PC-3 (cell line): ENCODE data around the gene ZFAND6. TPM values are rescaled to one million over a fixed set of nuclear protein-coding genes. Genes with fewer than 3 reads are reported as not detected.

Source experiments
- ATAC-seq: fragments of 200-7000 bp; cut with Tn5 transposase; 2 replicates; pipeline ENCODE4 v1.9.1; 2020; ENCODE audit warnings: mild to moderate bottlenecking, moderate library complexity
- BruUV-seq: library from RNA; stranded (reverse); fragments of 400-500 nt; replicated peaks from 2 replicates; lab custom pipeline; 2021; lab: Mats Ljungman, UMichigan
- CTCF ChIA-PET: fragments of 300-600 bp; sonication (Branson Sonifier 250); formaldehyde crosslinking; loops from one replicate; lab custom pipeline; 2022; ENCODE audit warnings: antibody characterized with exemption; lab: Charles Lee
- POLR2A ChIA-PET: fragments of 300-600 bp; sonication (Branson Sonifier 250); formaldehyde crosslinking; loops from one replicate; lab custom pipeline; 2022; ENCODE audit warnings: antibody characterized with exemption; ENCODE audit not compliant: unreplicated experiment; lab: Charles Lee
- DNase-seq: peaks from one replicate; pipeline ENCODE4 v3.0.0-alpha.2; 2015
- H2AFZ ChIP-seq: fragments of 300-600 bp; sonication (generic); 2 replicates; pipeline ENCODE4 v1.6.0; 2016; ENCODE audit warnings: antibody characterized with exemption, low read length
- H3F3A ChIP-seq: fragments of 300-600 bp; sonication (generic); one replicate; pipeline ENCODE4 v1.6.0; 2017; ENCODE audit warnings: antibody characterized with exemption, low read length, control low read depth, mild to moderate bottlenecking; ENCODE audit not compliant: unreplicated experiment
- H3K27ac ChIP-seq: fragments of 300-600 bp; sonication (generic); 2 replicates; pipeline ENCODE4 v1.5.1; 2016; ENCODE audit warnings: mild to moderate bottlenecking, low read length
- H3K27me3 ChIP-seq: fragments of 300-600 bp; sonication (generic); 2 replicates; pipeline ENCODE4 v1.6.1; 2016; ENCODE audit warnings: low read length, mixed read lengths
- H3K36me3 ChIP-seq: fragments of 300-600 bp; sonication (generic); 2 replicates; pipeline ENCODE4 v1.6.1; 2016; ENCODE audit warnings: low read depth, mixed run types, low read length, mixed read lengths
- H3K4me1 ChIP-seq: fragments of 300-600 bp; sonication (generic); 2 replicates; pipeline ENCODE4 v1.5.1; 2016; ENCODE audit warnings: low read length; ENCODE audit not compliant: insufficient read depth
- H3K4me2 ChIP-seq: fragments of 300-600 bp; sonication (generic); 2 replicates; pipeline ENCODE4 v1.6.0; 2016; ENCODE audit warnings: low read length
- H3K4me3 ChIP-seq: fragments of 300-600 bp; sonication (generic); 2 replicates; pipeline ENCODE4 v1.5.1; 2016; ENCODE audit warnings: mild to moderate bottlenecking, low read length, mixed read lengths
- H3K79me2 ChIP-seq: fragments of 300-600 bp; sonication (generic); 2 replicates; pipeline ENCODE4 v1.6.1; 2017; ENCODE audit warnings: low read length, mixed read lengths
- H3K9ac ChIP-seq: fragments of 300-600 bp; sonication (generic); 2 replicates; pipeline ENCODE4 v1.6.0; 2016; ENCODE audit warnings: mild to moderate bottlenecking, low read length
- H3K9me2 ChIP-seq: fragments of 300-600 bp; sonication (generic); replicated peaks from 2 replicates; pipeline ENCODE4 v1.6.1; 2016; ENCODE audit warnings: mixed run types, low read length, mixed read lengths
- H3K9me3 ChIP-seq: fragments of 300-600 bp; sonication (generic); 2 replicates; pipeline ENCODE4 v1.6.1; 2016; ENCODE audit warnings: low read length, mixed read lengths
- H4K20me1 ChIP-seq: fragments of 300-600 bp; sonication (generic); 2 replicates; pipeline ENCODE4 v1.6.1; 2016; ENCODE audit warnings: low read length, mixed read lengths
- CTCF ChIP-seq: fragments of 300-600 bp; sonication (generic); conservative IDR thresholded peaks from 2 replicates; pipeline ENCODE4 v1.5.1; 2017; ENCODE audit warnings: antibody characterized with exemption, low read depth, mild to moderate bottlenecking, low read length
- EZH2 ChIP-seq: fragments of 300-600 bp; sonication (generic); IDR thresholded peaks from one replicate; pipeline ENCODE4 v1.6.1; 2017; ENCODE audit warnings: antibody characterized with exemption, mild to moderate bottlenecking, low read length; ENCODE audit not compliant: unreplicated experiment
- EZH2phosphoT487 ChIP-seq: fragments of 300-600 bp; sonication (generic); IDR thresholded peaks from 2 replicates; pipeline ENCODE4 v1.6.1; 2018; ENCODE audit warnings: mild to moderate bottlenecking, antibody characterized with exemption, low read length, borderline replicate concordance
- intact Hi-C: fragments of 100-400 bp; cut with micrococcal nuclease; formaldehyde crosslinking; loops from 2 replicates; pipeline ENCODE4 v1.9.0; 2023
- total RNA-seq: library from RNA; depleted of rRNA; stranded (reverse); fragments of >200 nt; gene quantifications from 2 replicates; pipeline ENCODE4 v1.2.3, GENCODE V29; 2014

ZFAND6 gene
- total RNA-seq, 1 experiment from 2014 or later = 96.6 TPM

GRCh38 chr15:80105193-80105592, 45.7 kb downstream of the ZFAND6 start:
- TF ChIP-seq EZH2 (no peak), EZH2phosphoT487 (no peak), CTCF (no peak)
- H3K4me3 ChIP-seq = peak overlapping the region; percentile 39; the same call in 1 of the 2 replicates
- no peak overlapping the region for H2AFZ ChIP-seq
- H3K4me2 ChIP-seq = peak overlapping the region; percentile 78
- H3K36me3 ChIP-seq = no peaks in the 10 kb centered on the region
- H3K27me3 ChIP-seq = no peaks in the 10 kb centered on the region
- DNase-seq (peak; percentile 46), ATAC-seq (peak; percentile 62)
- POLR2A ChIA-PET = no interaction called here
- H3K9ac ChIP-seq = no peak overlapping the region
- H3F3A ChIP-seq = peaks cover 16% of the 10 kb centered on the region
- H3K9me2 ChIP-seq = no peaks in the 10 kb centered on the region
- peaks cover 47% of the 10 kb centered on the region for H3K79me2 ChIP-seq
- no peaks in the 10 kb centered on the region for H3K9me3 ChIP-seq
- H4K20me1 ChIP-seq = peaks cover 12% of the 10 kb centered on the region
- H3K4me1 ChIP-seq = peaks cover 30% of the 10 kb centered on the region
- H3K27ac ChIP-seq = peak overlapping the region; percentile 95
- CTCF ChIA-PET = no interaction called here
- intact Hi-C loops = loop anchor here (5.0 kb wide), 2 partner anchors 33 to 67 kb away; no protein-coding TSS in a partner anchor
- no TSS peak for BruUV-seq

GRCh38 chr15:80105595-80105994, 46.1 kb downstream of the ZFAND6 start:
- TF ChIP-seq CTCF = no peak
- no peak for TF ChIP-seq EZH2phosphoT487
- no peak for TF ChIP-seq EZH2
- Histone ChIP-seq H3K9ac (peak overlapping the region; percentile 59), H3K27me3 (no peaks in the 10 kb centered on the region), H3K4me3 (peak overlapping the region; percentile 45; the same call in 1 of the 2 replicates), H3K4me2 (peak overlapping the region; percentile 78), H3K4me1 (peaks cover 30% of the 10 kb centered on the region), H3K9me3 (no peaks in the 10 kb centered on the region), H3K79me2 (peaks cover 43% of the 10 kb centered on the region), H3K9me2 (no peaks in the 10 kb centered on the region), H3K27ac (peak overlapping the region; percentile 95), H2AFZ (no peak overlapping the region), H4K20me1 (peaks cover 12% of the 10 kb centered on the region), H3K36me3 (no peaks in the 10 kb centered on the region), H3F3A (peaks cover 16% of the 10 kb centered on the region)
- peak; percentile 84 for DNase-seq
- ChIA-PET POLR2A (no interaction called here), CTCF (interaction anchor here (0.7 kb wide), 1 partner anchor 25 kb away, joined by 5 read pairs; no protein-coding TSS in a partner anchor)
- intact Hi-C loops = loop anchor here (5.0 kb wide), 2 partner anchors 33 to 67 kb away; no protein-coding TSS in a partner anchor
- no TSS peak for BruUV-seq
- ATAC-seq = peak; percentile 91

GRCh38 chr15:80106051-80106450, 46.6 kb downstream of the ZFAND6 start:
- no TSS peak for BruUV-seq
- Histone ChIP-seq H3K27me3 (no peaks in the 10 kb centered on the region), H3K4me2 (peak overlapping the region; percentile 78), H3K79me2 (peaks cover 43% of the 10 kb centered on the region), H4K20me1 (peaks cover 12% of the 10 kb centered on the region), H3K4me1 (peaks cover 30% of the 10 kb centered on the region), H3K4me3 (peak overlapping the region; percentile 45), H3K9me2 (no peaks in the 10 kb centered on the region), H2AFZ (no peak overlapping the region), H3F3A (peaks cover 16% of the 10 kb centered on the region), H3K9ac (peak overlapping the region; percentile 59), H3K36me3 (no peaks in the 10 kb centered on the region), H3K9me3 (no peaks in the 10 kb centered on the region), H3K27ac (peak overlapping the region; percentile 95)
- TF ChIP-seq EZH2phosphoT487 (no peak), CTCF (no peak), EZH2 (no peak)
- DNase-seq = peak; percentile 83
- peak; percentile 48 for ATAC-seq
- ChIA-PET POLR2A (no interaction called here), CTCF (interaction anchor here (0.7 kb wide), 1 partner anchor 25 kb away, joined by 5 read pairs; no protein-coding TSS in a partner anchor)
- intact Hi-C loops = loop anchor here (5.0 kb wide), 2 partner anchors 34 to 66 kb away; no protein-coding TSS in a partner anchor
